NCI-H2029 treated with DMSO at 0.1 percent for 48 hours (cell line): ENCODE data around the gene MSANTD7.

ENCODE experiments used
- DNase-seq: peaks from one replicate; lab custom pipeline; 2025; lab: John Stamatoyannopoulos, UW

MSANTD7 gene

DNA sequence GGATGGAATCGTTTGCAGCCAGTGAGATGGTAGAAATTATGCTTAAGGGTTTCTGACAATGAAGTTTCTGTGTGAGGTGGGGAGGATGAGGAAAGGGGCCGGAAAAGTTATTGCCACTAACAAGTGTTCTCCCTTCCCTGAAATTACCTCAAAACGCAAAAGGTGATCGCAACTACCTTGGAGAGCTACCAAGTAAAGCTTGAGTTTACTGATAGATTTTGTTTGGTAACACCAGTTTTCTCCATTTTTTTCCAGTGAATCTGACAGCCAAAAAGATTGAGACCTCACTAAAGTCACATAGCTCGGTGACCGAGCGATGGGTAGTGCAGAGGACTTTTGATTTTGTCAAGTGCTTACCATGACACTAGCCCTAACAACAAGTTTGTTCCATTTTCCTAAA is 42.1 kb downstream of the MSANTD7 start:
- DNase-seq, result no peak

DNA sequence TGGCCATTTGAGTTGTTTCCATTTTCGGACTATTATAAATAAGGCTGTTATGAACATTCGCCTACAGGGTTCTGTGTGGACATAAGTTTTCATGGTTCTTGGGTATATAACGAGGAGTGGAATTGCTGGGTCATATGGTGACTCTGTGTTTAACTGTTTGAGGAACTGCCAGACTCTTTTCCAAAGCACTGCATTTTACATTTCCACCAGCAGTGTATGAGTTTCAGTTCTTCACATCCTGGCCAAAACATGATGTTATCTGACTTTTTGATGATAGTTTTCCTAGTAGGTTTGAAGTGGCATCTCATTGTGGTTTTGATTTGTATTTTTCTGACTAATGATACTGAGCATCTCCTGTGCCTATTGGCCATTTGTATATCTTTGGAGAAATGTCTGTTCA is 46.0 kb downstream of the MSANTD7 start:
- no peak for DNase-seq
